ENCODE data around the gene NUDT12.

The NUDT12 gene

DNA sequence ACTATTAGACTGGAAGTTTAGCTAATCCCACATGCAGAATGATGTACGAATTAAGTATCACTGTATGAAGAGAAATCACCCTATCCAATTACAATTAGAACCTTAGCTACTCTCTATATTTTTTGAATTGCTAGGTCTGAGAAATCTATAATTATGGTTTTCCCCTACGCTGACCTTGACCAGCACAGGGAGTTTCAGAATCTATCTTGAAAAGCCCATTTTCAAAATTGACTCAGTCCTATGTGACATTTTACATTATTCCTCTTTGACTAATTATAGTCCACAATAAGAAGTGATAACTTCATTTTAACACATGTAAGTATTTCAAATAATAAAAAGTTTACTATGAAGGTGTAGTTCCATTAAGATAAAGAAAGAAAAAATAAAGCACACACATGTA lies 21.5 kb downstream of the NUDT12 start:
- DNase-seq (ENCODE audit: low spot score) = no peak

- DNase-seq (ENCODE audit: low spot score) = no peak
Observed at GRCh38 chr5:103539376-103540330, 22.9 kb downstream of the NUDT12 start.

DNA sequence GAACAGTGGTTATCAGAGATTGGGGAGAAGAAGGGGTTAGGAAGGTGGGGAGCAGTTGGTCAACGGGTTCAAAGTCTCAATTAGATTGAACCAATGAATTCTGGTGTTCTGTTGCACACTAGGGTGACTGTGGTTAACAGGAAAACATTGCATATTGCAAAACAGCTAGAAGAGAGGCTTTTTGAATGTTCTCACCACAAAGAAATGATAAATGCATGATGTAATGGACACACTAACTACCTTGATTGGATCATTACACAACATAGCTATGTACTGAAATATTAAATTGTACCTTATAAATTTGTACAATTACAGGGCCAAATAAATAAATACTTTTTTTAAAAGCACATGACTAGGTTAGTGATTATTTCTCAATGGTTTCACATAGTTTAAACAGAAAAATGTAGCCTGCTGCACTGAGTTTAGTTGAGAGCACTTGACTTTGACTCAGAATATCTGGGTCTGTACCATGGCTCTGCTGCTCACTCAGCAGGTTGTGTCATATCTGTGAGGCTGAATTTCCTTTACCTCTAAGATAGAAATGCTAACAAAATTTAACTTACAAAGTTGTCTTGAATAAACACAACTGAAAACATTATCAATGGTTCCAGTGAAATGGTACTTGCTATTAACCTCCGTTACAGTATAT lies 30.4 kb downstream of the NUDT12 start:
- no peak for DNase-seq (ENCODE audit: low spot score)

DNA sequence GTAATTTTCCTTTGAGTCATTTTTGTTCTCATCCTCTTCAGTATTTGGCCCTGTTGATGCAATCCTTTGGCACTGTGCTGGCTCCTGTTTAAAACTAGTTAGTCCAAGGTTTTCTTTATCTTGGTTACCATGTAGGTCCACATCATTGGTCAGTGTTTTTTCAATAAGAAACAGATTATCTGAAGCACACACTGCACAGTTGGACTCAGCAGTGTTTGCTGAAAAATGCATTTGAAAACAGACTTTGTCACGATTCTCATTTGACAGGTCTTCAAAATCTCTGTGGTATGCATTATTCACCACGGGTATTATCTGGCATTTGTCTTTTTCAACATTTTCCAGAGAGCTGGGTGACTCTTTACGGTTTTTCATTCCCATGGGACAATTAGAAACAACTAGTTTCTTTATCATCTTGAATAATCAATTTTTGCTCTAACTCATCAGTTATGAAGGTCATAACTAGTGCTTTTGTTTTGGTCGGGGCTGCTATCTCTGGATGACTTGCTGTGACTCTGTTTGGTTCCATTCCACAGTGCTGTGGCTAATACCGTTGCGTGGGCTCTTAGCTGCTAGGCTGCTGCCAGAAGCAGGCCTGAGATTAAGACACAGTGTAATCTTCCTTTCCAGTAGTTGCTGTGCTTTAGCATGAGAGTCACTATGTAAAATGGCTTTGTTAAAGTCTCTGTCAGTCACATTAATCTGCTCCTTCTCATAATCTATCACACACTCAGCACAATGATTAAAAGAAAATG lies 36.2 kb downstream of the NUDT12 start:
- DNase-seq (ENCODE audit: low spot score) = no peak

DNA sequence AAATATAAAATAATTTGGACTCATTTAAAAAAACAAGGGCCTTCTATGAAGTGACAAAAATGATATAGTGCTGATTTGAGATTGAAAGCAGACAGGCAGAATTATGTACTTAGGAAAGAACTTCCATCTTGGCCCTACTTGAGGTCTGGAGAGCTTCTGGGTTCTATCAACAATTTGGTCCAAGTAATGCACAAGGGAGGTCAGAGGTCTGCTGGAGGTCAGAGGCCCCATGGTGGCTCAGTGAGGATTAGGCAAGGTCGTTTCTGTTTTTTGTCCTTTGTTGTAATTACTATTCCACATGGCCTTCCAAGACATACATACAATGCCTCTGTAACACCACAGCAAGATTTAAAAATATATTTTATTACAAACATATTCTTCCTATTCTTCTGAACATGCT lies 37.2 kb downstream of the NUDT12 start:
- no peak for DNase-seq (ENCODE audit: low spot score)

- DNase-seq (ENCODE audit: low spot score) = no peak
Observed at GRCh38 chr5:103523319-103523718, 39.3 kb downstream of the NUDT12 start.

DNA sequence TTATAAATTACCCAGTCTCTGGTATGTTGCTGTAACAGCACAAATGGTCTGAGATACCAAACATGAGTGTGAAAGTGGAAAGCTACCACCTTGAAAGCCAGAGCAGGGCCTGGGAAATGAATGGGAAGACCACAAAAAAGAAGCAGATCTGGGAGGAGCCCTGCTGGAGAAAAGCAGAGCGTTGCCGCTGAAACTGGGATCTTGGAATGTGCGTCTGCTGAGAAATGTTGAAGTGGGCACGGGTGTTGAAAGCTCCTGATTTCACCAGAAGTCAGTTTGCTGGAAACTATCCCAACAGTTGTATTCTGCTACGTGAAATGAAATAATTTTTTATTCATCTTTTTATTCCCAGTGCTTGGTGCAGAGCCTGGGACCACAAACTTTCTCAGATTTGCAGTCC lies 40.0 kb downstream of the NUDT12 start:
- no peak for DNase-seq (ENCODE audit: low spot score)

GRCh38 chr5:103519550-103519949 lies 43.0 kb downstream of the NUDT12 start:
- DNase-seq (ENCODE audit: low spot score) = no peak

- no peak for DNase-seq (ENCODE audit: low spot score)
Observed at GRCh38 chr5:103514371-103514770, 48.2 kb downstream of the NUDT12 start.

GRCh38 chr5:103513701-103514100 lies 48.9 kb downstream of the NUDT12 start:
- no peak for DNase-seq (ENCODE audit: low spot score)

GRCh38 chr5:103512500-103512899 lies 50.1 kb downstream of the NUDT12 start:
- no peak for DNase-seq (ENCODE audit: low spot score)

DNA sequence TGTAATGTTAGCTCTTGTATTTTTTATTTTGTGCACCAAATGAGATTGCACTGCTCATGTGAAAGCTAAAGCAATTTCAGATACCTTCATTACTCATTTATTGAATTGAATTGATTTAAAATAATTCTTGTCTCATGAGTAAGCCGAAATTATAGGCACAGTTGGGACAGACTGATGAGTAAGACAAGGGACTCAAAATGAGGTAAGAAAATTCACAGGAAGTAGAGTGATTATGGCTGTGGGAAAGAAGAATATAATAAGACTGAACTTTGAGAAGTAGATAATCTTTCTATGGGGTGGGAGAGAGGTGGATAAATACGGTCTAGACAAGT lies 51.1 kb downstream of the NUDT12 start:
- no peak for DNase-seq (ENCODE audit: low spot score)

DNA sequence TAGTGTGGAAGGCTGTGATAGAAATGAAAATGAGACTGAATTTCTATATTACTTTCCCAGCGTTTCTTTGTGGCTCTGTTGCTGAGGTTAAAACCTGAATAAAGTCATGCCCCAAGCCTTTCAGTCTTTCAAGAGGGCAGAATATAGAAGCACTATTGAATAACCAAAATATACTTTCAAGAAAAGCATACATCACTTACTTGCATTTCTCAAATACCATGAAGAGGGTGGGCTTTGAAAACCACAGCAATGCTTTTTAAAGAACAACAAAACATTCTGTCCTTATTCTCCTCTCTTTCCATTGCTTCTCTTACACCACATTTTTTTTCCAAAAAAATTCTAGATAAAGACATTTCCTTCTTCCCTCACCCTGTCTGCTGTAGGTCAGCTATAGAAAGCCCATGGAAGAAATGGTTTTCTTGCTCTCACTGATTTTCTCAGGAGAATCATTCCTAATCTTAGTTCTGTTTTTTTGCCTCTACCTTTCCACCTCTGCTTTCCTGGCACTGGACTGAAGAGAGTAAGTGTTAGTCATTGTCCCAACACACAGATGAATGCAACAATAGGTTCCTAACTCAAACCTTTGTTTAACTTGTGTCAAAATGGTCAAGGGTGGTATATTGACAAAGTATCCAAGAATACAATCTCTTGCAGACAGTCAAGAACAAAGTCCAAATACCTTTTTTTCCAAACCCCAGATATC lies 51.6 kb downstream of the NUDT12 start:
- no peak for DNase-seq (ENCODE audit: low spot score)

GRCh38 chr5:103505581-103506305 lies 56.8 kb downstream of the NUDT12 start:
- DNase-seq (ENCODE audit: low spot score) = no peak

DNA sequence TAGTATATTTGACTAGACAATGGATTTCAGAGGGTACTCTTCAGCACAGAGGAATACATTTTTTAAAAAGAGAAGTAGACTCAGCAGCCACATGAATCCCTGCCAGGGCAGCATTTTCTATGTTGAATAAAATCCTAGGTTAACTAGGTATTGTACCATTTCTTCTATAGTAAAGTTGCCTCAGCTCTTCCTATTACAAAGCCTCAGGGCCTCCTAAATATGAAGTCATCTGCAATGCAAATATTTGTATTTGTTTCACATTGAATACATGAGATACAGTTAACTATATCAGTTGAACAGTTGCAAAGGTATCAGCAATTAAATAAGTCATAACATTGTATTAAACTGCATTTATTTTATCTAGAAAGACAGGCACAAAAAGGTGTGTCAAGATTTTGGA lies 59.5 kb downstream of the NUDT12 start:
- no peak for DNase-seq (ENCODE audit: low spot score)

DNA sequence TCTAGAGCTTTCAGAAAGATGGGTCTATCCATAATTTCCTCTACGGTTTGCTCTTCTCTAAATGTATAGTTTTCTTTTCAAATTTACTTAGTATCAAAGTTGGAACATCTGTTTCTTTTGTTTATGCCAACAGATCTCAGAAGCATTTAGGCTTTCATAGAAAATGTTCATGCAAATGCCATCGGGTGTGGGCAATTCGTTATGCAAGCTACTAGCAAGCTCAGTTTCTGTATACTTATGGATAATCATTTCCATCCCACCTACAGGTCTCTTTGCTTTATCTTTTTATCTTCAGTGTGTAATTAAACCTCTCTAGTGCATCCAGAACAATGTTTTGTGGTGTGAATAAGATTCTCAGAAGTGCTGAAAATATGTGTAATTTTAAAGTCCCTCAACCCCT lies 59.9 kb downstream of the NUDT12 start:
- no peak for DNase-seq (ENCODE audit: low spot score)
